Peyer's patch (tissue), 4 donors: Measurements from ENCODE around the gene CCDC88C. TPM values are rescaled to one million over a fixed set of nuclear protein-coding genes. Genes with fewer than 3 reads are reported as not detected.
A peak's percentile ranks its signal among the peaks of the same experiment; 100 is the strongest.

ENCODE experiments used
- DNase-seq, 3 donors: peaks; one replicate each; pipeline ENCODE4 v3.0.0-alpha.2; 2017 to 2019
- H3K27ac ChIP-seq, 4 donors: fragments of 200-600 bp; sonication (generic); one replicate each; pipeline ENCODE4 v1.5.1; 2016 to 2019
- H3K27me3 ChIP-seq, 2 donors: fragments of 200-600 bp; sonication (generic); one replicate each; pipeline ENCODE4 v1.5.1; 2019
- H3K36me3 ChIP-seq, 3 donors: fragments of 200-600 bp; sonication (generic); one replicate each; pipeline ENCODE4 v1.5.1; 2016 to 2019
- H3K4me1 ChIP-seq, 4 donors: fragments of 200-600 bp; sonication (generic); one replicate each; pipeline ENCODE4 v1.5.1; 2016 to 2019
- H3K4me3 ChIP-seq, 4 donors: fragments of 200-600 bp; sonication (generic); 1 replicate in 3 of 4; 2 replicates in 1 of 4; pipeline ENCODE4 v1.5.1; 2016 to 2019; ENCODE audit warnings: mild to moderate bottlenecking in 1 of 4
- H3K9me3 ChIP-seq, 4 donors: fragments of 200-600 bp; sonication (generic); one replicate each; pipeline ENCODE4 v1.5.1; 2016 to 2019; ENCODE audit warnings: mild to moderate bottlenecking in 1 of 4
- POLR2A ChIP-seq, 2 donors: fragments of 450-650 bp; IDR thresholded peaks; one replicate each; pipeline ENCODE4 v1.5.1; 2017; ENCODE audit warnings: antibody characterized with exemption in 2 of 2, mild to moderate bottlenecking in 2 of 2, moderate library complexity in 2 of 2
- total RNA-seq, 4 donors: library from RNA; depleted of rRNA; stranded (reverse); fragments of >200 nt; gene quantifications; one replicate each; pipeline ENCODE4 v1.1.0, GENCODE V29; 2016
- TF ChIP-seq, protein P1 (sequence below), 6 experiments: fragments of 450-650 bp in 4 of 6; fragments of 200-600 bp in 2 of 6; sonication (generic) in 1 of 6; IDR thresholded peaks; one replicate each; pipeline ENCODE4 v1.5.1; 2017 to 2019; ENCODE audit warnings: antibody characterized with exemption in 6 of 6, mild to moderate bottlenecking in 3 of 6, moderate library complexity in 1 of 6

CCDC88C gene
- total RNA-seq, 4 donors from 2014 or later = 18.9 to 189 (median 77.2) TPM

DNA sequence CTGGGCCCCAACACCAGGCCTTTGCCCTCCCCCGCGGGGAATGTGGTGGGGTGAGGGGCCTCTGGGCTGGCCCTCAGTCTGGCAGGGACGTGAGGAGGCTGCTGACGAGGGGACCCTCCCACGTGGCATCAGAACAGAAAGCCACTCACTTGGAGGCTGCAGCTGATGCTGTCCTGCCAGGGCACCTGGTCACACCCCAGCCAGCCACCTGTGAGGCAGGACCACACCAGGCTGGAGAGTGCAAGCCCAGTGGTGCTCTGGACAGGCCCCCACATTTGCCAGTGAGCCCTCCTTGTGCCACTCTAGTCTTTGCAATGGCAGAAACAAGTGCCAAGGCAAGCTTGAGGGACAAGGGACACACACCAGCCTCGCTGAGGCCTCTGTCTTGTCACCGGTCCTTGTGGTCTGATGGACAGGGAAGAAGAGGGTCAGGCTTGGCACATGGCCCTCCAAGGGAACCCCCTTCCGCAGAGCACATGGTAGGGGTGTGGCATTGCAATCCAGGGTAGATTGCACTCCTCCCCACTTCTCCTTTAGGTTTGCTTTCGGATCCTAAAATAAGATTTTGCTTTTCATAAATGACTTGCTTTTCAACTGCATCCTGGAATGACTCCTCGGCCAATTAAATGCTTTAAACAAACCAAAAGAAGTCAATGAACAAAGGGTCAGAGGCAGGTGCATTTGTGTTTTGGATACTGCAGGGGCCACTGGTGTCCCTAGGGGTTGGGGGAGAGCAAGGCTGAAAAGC, 53.7 kb downstream of the CCDC88C start:
- no peaks in the 10 kb centered on the region for H3K27me3 ChIP-seq
- peaks cover 0 to under 1% (median 0%) of the 10 kb centered on the region in 3 donors for H3K36me3 ChIP-seq
- no peak overlapping the region for H3K4me3 ChIP-seq
- peaks cover 0 to 30% (median 19%) of the 10 kb centered on the region in 4 donors for H3K4me1 ChIP-seq
- no peak for TF ChIP-seq POLR2A (IDR thresholded peaks at IDR 0.05)
- TF ChIP-seq, protein P1, sequence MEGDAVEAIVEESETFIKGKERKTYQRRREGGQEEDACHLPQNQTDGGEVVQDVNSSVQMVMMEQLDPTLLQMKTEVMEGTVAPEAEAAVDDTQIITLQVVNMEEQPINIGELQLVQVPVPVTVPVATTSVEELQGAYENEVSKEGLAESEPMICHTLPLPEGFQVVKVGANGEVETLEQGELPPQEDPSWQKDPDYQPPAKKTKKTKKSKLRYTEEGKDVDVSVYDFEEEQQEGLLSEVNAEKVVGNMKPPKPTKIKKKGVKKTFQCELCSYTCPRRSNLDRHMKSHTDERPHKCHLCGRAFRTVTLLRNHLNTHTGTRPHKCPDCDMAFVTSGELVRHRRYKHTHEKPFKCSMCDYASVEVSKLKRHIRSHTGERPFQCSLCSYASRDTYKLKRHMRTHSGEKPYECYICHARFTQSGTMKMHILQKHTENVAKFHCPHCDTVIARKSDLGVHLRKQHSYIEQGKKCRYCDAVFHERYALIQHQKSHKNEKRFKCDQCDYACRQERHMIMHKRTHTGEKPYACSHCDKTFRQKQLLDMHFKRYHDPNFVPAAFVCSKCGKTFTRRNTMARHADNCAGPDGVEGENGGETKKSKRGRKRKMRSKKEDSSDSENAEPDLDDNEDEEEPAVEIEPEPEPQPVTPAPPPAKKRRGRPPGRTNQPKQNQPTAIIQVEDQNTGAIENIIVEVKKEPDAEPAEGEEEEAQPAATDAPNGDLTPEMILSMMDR (IDR thresholded peaks at IDR 0.05) = no peak
- H3K9me3 ChIP-seq = no peaks in the 10 kb centered on the region
- DNase-seq = no peak
- peak overlapping the region in 1 of 4 donors; percentile 65 for H3K27ac ChIP-seq

DNA sequence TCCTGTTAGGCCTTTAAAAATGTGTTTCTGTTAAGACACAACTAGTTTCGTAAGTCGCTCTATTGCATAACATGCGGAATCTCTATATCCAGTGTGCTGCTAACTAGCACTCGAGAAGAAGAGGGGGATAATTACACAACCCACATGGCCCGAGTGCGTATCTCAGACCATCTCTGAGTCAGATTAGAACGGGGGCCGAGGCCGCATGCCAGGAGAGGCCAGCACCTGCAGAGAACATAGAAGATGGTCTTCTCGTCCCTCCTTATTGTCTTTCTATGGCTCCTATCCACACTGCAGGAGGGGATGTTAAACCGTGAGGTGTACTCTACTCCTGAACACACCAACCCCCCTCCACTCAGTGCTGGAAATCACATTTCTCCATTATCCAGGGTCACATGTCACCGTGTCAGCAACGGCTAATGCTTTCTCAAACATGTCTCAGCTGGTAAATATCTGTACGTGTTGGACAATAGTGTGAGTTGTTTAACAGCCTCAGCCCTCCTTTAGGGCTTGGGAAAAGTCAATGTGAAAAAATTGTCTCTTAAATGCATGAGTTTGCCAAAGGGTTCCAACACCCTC, 56.3 kb downstream of the CCDC88C start:
- Histone ChIP-seq H3K36me3 (peaks cover 0 to 5% (median 0%) of the 10 kb centered on the region in 3 donors), H3K27me3 (no peaks in the 10 kb centered on the region), H3K9me3 (no peaks in the 10 kb centered on the region), H3K4me1 (peaks cover 0 to 18% (median 10%) of the 10 kb centered on the region in 4 donors), H3K4me3 (no peak overlapping the region), H3K27ac (peak overlapping the region; percentile 10 to 55 (median 28))
- peak in 1 of 3 donors; percentile 76 for DNase-seq
- TF ChIP-seq, protein P1 (IDR thresholded peaks at IDR 0.05) = no peak
- no peak for TF ChIP-seq POLR2A (IDR thresholded peaks at IDR 0.05)

DNA sequence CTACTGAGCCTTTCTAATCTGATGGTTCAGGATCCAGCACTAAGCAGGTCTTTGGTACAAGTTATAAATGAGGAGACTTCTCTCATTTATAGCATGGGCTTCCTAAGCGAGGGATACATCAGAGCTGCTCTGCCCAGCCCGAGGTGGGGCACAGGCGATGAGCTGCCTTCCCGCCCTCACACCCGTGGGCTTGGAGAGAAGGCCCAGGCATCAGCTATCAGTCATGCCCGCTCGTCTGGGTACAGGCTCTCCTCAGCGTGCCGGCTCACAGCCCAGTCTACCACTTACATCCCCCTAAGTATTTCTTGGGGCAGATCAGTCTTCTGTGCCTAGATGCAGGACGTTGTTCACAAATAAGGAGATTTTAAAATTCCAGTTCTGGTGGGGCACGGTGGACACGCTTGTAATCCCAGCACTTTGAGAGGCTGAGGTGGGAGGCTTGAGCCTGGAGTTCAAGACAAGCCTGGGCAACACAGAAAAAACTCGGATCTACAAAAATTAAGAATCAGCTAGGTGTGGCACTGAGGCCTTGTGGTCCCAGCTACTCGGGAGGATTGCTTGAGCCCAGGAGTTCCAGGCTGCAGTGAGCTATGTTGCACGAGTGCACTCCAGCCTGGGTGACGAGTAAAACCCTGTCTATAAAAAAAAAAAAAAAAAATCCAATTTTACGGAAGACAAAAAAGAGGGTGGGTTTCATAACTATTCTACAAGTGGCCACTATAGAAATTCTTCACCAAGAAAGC, 57.0 kb downstream of the CCDC88C start:
- Histone ChIP-seq H3K4me1 (peaks cover 0 to 18% (median 10%) of the 10 kb centered on the region in 4 donors), H3K9me3 (no peaks in the 10 kb centered on the region), H3K4me3 (no peak overlapping the region), H3K27me3 (no peaks in the 10 kb centered on the region), H3K36me3 (peaks cover 0 to 5% (median 0%) of the 10 kb centered on the region in 3 donors), H3K27ac (peak overlapping the region in 2 of 4 donors; percentile 26 to 55)
- TF ChIP-seq, protein P1 (IDR thresholded peaks at IDR 0.05) = no peak
- no peak for TF ChIP-seq POLR2A (IDR thresholded peaks at IDR 0.05)
- no peak for DNase-seq

DNA sequence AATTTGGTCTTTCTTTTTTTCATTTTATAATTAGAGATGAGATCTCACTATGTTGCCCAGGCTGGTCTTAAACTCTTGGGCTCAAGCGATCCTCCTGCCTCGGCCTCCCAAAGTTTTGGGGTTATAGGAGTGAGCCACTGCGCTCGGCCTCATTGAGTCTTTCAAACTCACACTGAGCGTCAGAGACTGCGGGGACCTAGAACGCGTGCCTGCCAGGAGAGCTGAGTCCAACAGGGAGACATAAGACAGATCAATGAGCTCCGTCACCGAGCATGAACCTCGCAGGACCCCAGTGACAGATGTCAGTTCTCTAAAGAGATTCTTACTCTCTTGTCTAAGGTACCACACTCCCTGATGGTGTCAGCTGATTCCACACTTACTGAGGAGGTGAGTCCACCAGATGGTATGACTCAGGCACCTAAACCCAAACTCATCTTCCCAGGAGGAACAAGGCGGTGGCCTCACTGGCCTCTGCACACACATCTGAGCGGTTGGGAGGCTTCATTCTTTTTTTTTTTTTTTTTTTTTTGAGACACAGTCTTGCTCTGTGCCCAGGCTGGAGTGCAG, 58.9 kb downstream of the CCDC88C start:
- H3K27ac ChIP-seq = no peak overlapping the region
- peaks cover 0 to 13% (median 6%) of the 10 kb centered on the region in 4 donors for H3K4me1 ChIP-seq
- no peak overlapping the region for H3K4me3 ChIP-seq
- no peaks in the 10 kb centered on the region for H3K27me3 ChIP-seq
- no peaks in the 10 kb centered on the region for H3K9me3 ChIP-seq
- DNase-seq = no peak
- H3K36me3 ChIP-seq = peaks cover 0 to 5% (median 0%) of the 10 kb centered on the region in 3 donors
- TF ChIP-seq, protein P1 (IDR thresholded peaks at IDR 0.05) = no peak
- no peak for TF ChIP-seq POLR2A (IDR thresholded peaks at IDR 0.05)

DNA sequence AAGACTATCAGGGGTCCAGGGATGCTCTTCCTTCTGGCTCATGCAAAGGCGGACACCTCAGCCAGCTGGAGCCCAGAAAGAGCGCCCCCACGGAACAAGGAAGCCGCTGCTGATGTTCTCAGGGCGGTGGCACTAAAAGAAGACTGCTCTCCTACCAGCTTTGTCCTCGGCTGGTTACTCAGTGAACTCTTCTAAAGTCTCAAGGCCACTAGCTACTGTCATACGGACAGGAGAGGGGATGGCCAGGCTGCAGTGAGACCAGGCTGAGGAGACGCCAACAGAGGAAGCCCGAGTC, 59.6 kb downstream of the CCDC88C start:
- Histone ChIP-seq H3K36me3 (peaks cover 0 to 5% (median 0%) of the 10 kb centered on the region in 3 donors), H3K4me3 (no peak overlapping the region), H3K27ac (no peak overlapping the region), H3K9me3 (no peaks in the 10 kb centered on the region), H3K27me3 (no peaks in the 10 kb centered on the region), H3K4me1 (peaks cover 0 to 12% (median 5%) of the 10 kb centered on the region in 4 donors)
- TF ChIP-seq POLR2A (IDR thresholded peaks at IDR 0.05) = no peak
- TF ChIP-seq, protein P1 (IDR thresholded peaks at IDR 0.05) = no peak
- DNase-seq = no peak
